GM23338 (cell line): ENCODE data around the gene IBTK. TPM values are rescaled to one million over a fixed set of nuclear protein-coding genes. Genes with fewer than 3 reads are reported as not detected.

Experiments used
- ATAC-seq: fragments of 200-7000 bp; cut with Tn5 transposase; 3 replicates; pipeline ENCODE4 v1.9.1; 2020
- DNase-seq: peaks from one replicate; pipeline ENCODE4 v3.0.0-alpha.2; 2015; ENCODE audit warnings: low spot score
- H2AFZ ChIP-seq: fragments of 200-600 bp; sonication (generic); 2 replicates; pipeline ENCODE4 v1.8.0; 2016; ENCODE audit warnings: antibody characterized with exemption, mild to moderate bottlenecking, moderate library complexity
- H3F3A ChIP-seq: fragments of 200-600 bp; sonication (generic); replicated peaks from 2 replicates; pipeline ENCODE4 v1.8.0; 2017; ENCODE audit warnings: antibody characterized with exemption, mixed run types, low read depth
- H3K27ac ChIP-seq: fragments of 200-600 bp; sonication (generic); 2 replicates; pipeline ENCODE4 v1.6.1; 2016; ENCODE audit warnings: low read depth
- H3K27me3 ChIP-seq: fragments of 200-600 bp; sonication (generic); 2 replicates; pipeline ENCODE4 v1.8.0; 2016; ENCODE audit warnings: mild to moderate bottlenecking, mixed run types, moderate library complexity; ENCODE audit not compliant: insufficient read depth
- H3K36me3 ChIP-seq: fragments of 200-600 bp; sonication (generic); 2 replicates; pipeline ENCODE4 v1.8.0; 2016; ENCODE audit warnings: mild to moderate bottlenecking; ENCODE audit not compliant: insufficient read depth
- H3K4me1 ChIP-seq: fragments of 200-600 bp; sonication (generic); 2 replicates; pipeline ENCODE4 v1.8.0; 2016; ENCODE audit warnings: mild to moderate bottlenecking, moderate library complexity; ENCODE audit not compliant: insufficient read depth
- H3K4me2 ChIP-seq: fragments of 200-600 bp; sonication (generic); 2 replicates; pipeline ENCODE4 v1.7.1; 2017; ENCODE audit warnings: mixed run types
- H3K4me3 ChIP-seq: fragments of 200-600 bp; sonication (generic); 2 replicates; pipeline ENCODE4 v1.6.1; 2016; ENCODE audit warnings: mixed run types
- H3K79me2 ChIP-seq: fragments of 200-600 bp; sonication (generic); replicated peaks from 2 replicates; pipeline ENCODE4 v1.8.0; 2017; ENCODE audit warnings: mild to moderate bottlenecking; ENCODE audit not compliant: insufficient read depth
- H3K9me2 ChIP-seq: fragments of 200-600 bp; sonication (generic); 2 replicates; pipeline ENCODE4 v1.8.0; 2017; ENCODE audit not compliant: insufficient read depth
- H4K20me1 ChIP-seq: fragments of 200-600 bp; sonication (generic); replicated peaks from 2 replicates; pipeline ENCODE4 v1.8.0; 2017; ENCODE audit warnings: mild to moderate bottlenecking; ENCODE audit not compliant: insufficient read depth
- H3K27ac Mint-ChIP-seq: 2 replicates; pipeline ENCODE4 v1.8.0; 2020; ENCODE audit warnings: inconsistent platforms, mild to moderate bottlenecking, moderate library complexity, mixed read lengths
- H3K27me3 Mint-ChIP-seq: 3 replicates; pipeline ENCODE4 v1.8.0; 2022; ENCODE audit warnings: low read depth, mild to moderate bottlenecking, moderate library complexity, mixed read lengths, inconsistent platforms; ENCODE audit not compliant: insufficient read depth, poor library complexity
- H3K36me3 Mint-ChIP-seq: 3 replicates; pipeline ENCODE4 v1.8.0; 2021; ENCODE audit warnings: low read depth, mild to moderate bottlenecking, inconsistent platforms, moderate library complexity, mixed read lengths
- H3K4me1 Mint-ChIP-seq: 3 replicates; pipeline ENCODE4 v1.8.0; 2020; ENCODE audit warnings: mild to moderate bottlenecking, inconsistent platforms, mixed read lengths
- H3K4me3 Mint-ChIP-seq: 3 replicates; pipeline ENCODE4 v1.8.0; 2021; ENCODE audit warnings: moderate library complexity, mild to moderate bottlenecking, inconsistent platforms, mixed read lengths
- H3K9me3 Mint-ChIP-seq: 3 replicates; pipeline ENCODE4 v1.8.0; 2020; ENCODE audit warnings: moderate library complexity, mild to moderate bottlenecking, inconsistent platforms, mixed read lengths
- CREB1 ChIP-seq: fragments of 250-450 bp; sonication (Bioruptor Pico); IDR thresholded peaks from 2 replicates; pipeline ENCODE4 v1.5.0; 2020; ENCODE audit warnings: low read depth, mild to moderate bottlenecking, moderate library complexity
- EZH2 ChIP-seq: fragments of 200-600 bp; sonication (generic); IDR thresholded peaks from one replicate; pipeline ENCODE4 v1.8.0; 2017; ENCODE audit warnings: antibody characterized with exemption, mild to moderate bottlenecking, low read depth; ENCODE audit not compliant: unreplicated experiment
- NANOG ChIP-seq: IDR thresholded peaks from 2 replicates; pipeline ENCODE4 v1.6.1; 2016; ENCODE audit warnings: antibody characterized with exemption, borderline replicate concordance
- ZNF114 ChIP-seq: fragments of 250-450 bp; sonication (Bioruptor Pico); IDR thresholded peaks from 2 replicates; pipeline ENCODE4 v1.5.0; 2020; ENCODE audit warnings: mild to moderate bottlenecking, moderate library complexity
- ZNF331 ChIP-seq: fragments of 250-450 bp; sonication (Bioruptor Pico); IDR thresholded peaks from 2 replicates; pipeline ENCODE4 v1.5.0; 2020; ENCODE audit warnings: low read depth, mild to moderate bottlenecking, moderate library complexity
- polyA plus RNA-seq: library from polyadenylated mRNA; unstranded; fragments of >200 nt; fragmentation: Nextera tagmentation; extraction: Ambion mirVana; gene quantifications from 2 replicates; pipeline ENCODE4 v1.2.1, GENCODE V29; 2016
- total RNA-seq: library from RNA; depleted of rRNA; stranded (reverse); fragments of >200 nt; shearing (Covaris generic); gene quantifications from 2 replicates; pipeline ENCODE4 v1.2.3, GENCODE V29; 2014
- TF ChIP-seq, protein P1 (sequence below), 2 experiments: fragments of 200-600 bp in 1 of 2; sonication (generic) in 1 of 2; conservative IDR thresholded peaks; 2 replicates each; pipeline versions ENCODE4 v1.5.1 to v1.6.1; 2016 to 2017; ENCODE audit warnings: antibody characterized with exemption in 2 of 2, low read depth in 2 of 2, mild to moderate bottlenecking in 2 of 2, moderate library complexity in 1 of 2
- TF ChIP-seq, protein P2 (sequence below): IDR thresholded peaks from 2 replicates; pipeline ENCODE4 v1.6.1; 2016; ENCODE audit warnings: antibody characterized with exemption
- TF ChIP-seq, protein P3 (sequence below): IDR thresholded peaks from one replicate; pipeline ENCODE4 v1.6.1; 2018; ENCODE audit warnings: antibody characterized with exemption; ENCODE audit not compliant: unreplicated experiment
- TF ChIP-seq, protein P4 (sequence below): fragments of 250-450 bp; sonication (Bioruptor Pico); IDR thresholded peaks from 2 replicates; pipeline ENCODE4 v1.5.0; 2020; ENCODE audit warnings: mild to moderate bottlenecking, moderate library complexity

The IBTK gene
- total and polyA plus RNA-seq, 2 experiments from 2014 or later, result 16.0 to 28.7 TPM

DNA sequence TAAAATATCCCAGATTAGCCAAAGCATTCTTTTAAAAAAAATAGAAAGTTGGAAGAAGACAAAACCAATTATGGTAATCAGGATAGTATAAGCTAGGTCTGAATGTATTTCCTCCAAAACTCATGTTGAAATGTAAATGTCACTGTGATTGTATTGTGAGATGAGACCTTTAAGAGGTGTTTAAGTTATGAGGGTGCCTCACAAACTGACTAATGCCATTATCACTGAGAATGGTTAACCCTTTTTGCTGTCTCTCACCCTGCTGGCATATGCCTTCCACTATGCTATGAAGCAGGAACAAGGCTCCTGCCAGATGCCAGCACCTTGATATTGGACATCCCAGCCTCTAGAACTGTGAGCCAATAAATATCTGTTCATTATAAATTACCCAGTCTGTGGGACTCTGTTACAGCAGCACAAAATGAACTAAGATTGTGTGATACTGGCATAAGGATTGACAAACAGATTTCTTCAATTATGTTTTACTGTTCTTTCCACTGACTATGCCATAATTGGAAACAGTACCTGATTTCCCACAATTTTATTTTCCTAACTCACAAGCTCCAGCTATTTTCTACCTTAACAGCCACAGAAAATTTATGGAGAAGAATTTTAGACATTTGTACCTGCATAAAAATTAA, 63.8 kb downstream of the IBTK start (continued):
- TF ChIP-seq, protein P1, sequence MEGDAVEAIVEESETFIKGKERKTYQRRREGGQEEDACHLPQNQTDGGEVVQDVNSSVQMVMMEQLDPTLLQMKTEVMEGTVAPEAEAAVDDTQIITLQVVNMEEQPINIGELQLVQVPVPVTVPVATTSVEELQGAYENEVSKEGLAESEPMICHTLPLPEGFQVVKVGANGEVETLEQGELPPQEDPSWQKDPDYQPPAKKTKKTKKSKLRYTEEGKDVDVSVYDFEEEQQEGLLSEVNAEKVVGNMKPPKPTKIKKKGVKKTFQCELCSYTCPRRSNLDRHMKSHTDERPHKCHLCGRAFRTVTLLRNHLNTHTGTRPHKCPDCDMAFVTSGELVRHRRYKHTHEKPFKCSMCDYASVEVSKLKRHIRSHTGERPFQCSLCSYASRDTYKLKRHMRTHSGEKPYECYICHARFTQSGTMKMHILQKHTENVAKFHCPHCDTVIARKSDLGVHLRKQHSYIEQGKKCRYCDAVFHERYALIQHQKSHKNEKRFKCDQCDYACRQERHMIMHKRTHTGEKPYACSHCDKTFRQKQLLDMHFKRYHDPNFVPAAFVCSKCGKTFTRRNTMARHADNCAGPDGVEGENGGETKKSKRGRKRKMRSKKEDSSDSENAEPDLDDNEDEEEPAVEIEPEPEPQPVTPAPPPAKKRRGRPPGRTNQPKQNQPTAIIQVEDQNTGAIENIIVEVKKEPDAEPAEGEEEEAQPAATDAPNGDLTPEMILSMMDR (conservative IDR thresholded peaks at IDR 0.05; ENCODE audit: low read depth in 2 of 2), result no peak
- TF ChIP-seq, protein P2, sequence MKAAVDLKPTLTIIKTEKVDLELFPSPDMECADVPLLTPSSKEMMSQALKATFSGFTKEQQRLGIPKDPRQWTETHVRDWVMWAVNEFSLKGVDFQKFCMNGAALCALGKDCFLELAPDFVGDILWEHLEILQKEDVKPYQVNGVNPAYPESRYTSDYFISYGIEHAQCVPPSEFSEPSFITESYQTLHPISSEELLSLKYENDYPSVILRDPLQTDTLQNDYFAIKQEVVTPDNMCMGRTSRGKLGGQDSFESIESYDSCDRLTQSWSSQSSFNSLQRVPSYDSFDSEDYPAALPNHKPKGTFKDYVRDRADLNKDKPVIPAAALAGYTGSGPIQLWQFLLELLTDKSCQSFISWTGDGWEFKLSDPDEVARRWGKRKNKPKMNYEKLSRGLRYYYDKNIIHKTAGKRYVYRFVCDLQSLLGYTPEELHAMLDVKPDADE, result no peak

DNA sequence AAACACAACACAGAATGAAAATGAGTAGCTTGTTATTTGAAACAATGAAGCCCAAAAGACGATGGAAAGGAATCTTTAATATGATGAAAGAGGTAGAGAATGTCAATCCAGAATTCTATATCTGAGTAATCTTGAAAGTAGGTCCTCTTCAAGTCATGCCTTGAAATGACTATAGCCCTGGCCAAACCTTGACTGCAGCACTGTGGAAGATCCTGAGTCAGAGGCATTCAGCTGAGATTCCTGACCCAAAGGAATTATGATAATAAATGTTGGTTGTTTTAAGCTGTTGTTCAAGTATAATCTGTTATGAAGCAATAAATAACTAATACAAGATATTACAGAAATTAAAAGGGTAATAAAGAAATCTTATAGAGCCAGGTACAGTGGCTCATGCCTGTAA, 64.8 kb downstream of the IBTK start:
- Histone ChIP-seq H3K27me3 (no peaks in the 10 kb centered on the region), H3K4me1 (no peaks in the 10 kb centered on the region), H3K4me3 (no peak overlapping the region), H3K27ac (no peak overlapping the region), H3K4me2 (no peak overlapping the region), H3K36me3 (peaks cover 10% of the 10 kb centered on the region; the same call in 1 of the 2 replicates), H3K9me2 (no peaks in the 10 kb centered on the region), H3K79me2 (no peaks in the 10 kb centered on the region), H3F3A (no peaks in the 10 kb centered on the region), H4K20me1 (no peaks in the 10 kb centered on the region), H2AFZ (no peak overlapping the region)
- H3K27ac Mint-ChIP-seq, result no peak overlapping the region
- no peak for ATAC-seq
- H3K9me3 Mint-ChIP-seq, result no peaks in the 10 kb centered on the region
- H3K36me3 Mint-ChIP-seq, result peaks cover 25% of the 10 kb centered on the region; the same call in 2 of the 3 replicates
- H3K4me3 Mint-ChIP-seq, result no peak overlapping the region
- H3K4me1 Mint-ChIP-seq, result no peaks in the 10 kb centered on the region
- no peaks in the 10 kb centered on the region for H3K27me3 Mint-ChIP-seq
- no peak for DNase-seq
- TF ChIP-seq ZNF331 (CRISPR knock-in tag) (no peak), NANOG (no peak), CREB1 (CRISPR knock-in tag) (no peak), EZH2 (no peak), ZNF114 (CRISPR knock-in tag) (no peak)
- TF ChIP-seq, protein P3, sequence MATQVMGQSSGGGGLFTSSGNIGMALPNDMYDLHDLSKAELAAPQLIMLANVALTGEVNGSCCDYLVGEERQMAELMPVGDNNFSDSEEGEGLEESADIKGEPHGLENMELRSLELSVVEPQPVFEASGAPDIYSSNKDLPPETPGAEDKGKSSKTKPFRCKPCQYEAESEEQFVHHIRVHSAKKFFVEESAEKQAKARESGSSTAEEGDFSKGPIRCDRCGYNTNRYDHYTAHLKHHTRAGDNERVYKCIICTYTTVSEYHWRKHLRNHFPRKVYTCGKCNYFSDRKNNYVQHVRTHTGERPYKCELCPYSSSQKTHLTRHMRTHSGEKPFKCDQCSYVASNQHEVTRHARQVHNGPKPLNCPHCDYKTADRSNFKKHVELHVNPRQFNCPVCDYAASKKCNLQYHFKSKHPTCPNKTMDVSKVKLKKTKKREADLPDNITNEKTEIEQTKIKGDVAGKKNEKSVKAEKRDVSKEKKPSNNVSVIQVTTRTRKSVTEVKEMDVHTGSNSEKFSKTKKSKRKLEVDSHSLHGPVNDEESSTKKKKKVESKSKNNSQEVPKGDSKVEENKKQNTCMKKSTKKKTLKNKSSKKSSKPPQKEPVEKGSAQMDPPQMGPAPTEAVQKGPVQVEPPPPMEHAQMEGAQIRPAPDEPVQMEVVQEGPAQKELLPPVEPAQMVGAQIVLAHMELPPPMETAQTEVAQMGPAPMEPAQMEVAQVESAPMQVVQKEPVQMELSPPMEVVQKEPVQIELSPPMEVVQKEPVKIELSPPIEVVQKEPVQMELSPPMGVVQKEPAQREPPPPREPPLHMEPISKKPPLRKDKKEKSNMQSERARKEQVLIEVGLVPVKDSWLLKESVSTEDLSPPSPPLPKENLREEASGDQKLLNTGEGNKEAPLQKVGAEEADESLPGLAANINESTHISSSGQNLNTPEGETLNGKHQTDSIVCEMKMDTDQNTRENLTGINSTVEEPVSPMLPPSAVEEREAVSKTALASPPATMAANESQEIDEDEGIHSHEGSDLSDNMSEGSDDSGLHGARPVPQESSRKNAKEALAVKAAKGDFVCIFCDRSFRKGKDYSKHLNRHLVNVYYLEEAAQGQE, result no peak
- TF ChIP-seq, protein P1 (conservative IDR thresholded peaks at IDR 0.05; ENCODE audit: low read depth in 2 of 2), result no peak
- TF ChIP-seq, protein P4, sequence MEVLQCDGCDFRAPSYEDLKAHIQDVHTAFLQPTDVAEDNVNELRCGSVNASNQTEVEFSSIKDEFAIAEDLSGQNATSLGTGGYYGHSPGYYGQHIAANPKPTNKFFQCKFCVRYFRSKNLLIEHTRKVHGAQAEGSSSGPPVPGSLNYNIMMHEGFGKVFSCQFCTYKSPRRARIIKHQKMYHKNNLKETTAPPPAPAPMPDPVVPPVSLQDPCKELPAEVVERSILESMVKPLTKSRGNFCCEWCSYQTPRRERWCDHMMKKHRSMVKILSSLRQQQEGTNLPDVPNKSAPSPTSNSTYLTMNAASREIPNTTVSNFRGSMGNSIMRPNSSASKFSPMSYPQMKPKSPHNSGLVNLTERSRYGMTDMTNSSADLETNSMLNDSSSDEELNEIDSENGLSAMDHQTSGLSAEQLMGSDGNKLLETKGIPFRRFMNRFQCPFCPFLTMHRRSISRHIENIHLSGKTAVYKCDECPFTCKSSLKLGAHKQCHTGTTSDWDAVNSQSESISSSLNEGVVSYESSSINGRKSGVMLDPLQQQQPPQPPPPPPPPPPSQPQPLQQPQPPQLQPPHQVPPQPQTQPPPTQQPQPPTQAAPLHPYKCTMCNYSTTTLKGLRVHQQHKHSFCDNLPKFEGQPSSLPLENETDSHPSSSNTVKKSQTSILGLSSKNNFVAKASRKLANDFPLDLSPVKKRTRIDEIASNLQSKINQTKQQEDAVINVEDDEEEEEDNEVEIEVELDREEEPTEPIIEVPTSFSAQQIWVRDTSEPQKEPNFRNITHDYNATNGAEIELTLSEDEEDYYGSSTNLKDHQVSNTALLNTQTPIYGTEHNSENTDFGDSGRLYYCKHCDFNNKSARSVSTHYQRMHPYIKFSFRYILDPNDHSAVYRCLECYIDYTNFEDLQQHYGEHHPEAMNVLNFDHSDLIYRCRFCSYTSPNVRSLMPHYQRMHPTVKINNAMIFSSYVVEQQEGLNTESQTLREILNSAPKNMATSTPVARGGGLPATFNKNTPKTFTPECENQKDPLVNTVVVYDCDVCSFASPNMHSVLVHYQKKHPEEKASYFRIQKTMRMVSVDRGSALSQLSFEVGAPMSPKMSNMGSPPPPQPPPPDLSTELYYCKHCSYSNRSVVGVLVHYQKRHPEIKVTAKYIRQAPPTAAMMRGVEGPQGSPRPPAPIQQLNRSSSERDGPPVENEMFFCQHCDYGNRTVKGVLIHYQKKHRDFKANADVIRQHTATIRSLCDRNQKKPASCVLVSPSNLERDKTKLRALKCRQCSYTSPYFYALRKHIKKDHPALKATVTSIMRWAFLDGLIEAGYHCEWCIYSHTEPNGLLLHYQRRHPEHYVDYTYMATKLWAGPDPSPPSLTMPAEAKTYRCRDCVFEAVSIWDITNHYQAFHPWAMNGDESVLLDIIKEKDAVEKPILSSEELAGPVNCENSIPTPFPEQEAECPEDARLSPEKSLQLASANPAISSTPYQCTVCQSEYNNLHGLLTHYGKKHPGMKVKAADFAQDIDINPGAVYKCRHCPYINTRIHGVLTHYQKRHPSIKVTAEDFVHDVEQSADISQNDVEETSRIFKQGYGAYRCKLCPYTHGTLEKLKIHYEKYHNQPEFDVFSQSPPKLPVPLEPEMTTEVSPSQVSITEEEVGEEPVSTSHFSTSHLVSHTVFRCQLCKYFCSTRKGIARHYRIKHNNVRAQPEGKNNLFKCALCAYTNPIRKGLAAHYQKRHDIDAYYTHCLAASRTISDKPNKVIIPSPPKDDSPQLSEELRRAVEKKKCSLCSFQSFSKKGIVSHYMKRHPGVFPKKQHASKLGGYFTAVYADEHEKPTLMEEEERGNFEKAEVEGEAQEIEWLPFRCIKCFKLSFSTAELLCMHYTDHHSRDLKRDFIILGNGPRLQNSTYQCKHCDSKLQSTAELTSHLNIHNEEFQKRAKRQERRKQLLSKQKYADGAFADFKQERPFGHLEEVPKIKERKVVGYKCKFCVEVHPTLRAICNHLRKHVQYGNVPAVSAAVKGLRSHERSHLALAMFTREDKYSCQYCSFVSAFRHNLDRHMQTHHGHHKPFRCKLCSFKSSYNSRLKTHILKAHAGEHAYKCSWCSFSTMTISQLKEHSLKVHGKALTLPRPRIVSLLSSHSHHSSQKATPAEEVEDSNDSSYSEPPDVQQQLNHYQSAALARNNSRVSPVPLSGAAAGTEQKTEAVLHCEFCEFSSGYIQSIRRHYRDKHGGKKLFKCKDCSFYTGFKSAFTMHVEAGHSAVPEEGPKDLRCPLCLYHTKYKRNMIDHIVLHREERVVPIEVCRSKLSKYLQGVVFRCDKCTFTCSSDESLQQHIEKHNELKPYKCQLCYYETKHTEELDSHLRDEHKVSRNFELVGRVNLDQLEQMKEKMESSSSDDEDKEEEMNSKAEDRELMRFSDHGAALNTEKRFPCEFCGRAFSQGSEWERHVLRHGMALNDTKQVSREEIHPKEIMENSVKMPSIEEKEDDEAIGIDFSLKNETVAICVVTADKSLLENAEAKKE, result no peak
